Mesenchymal stem cell (in vitro differentiated cells and primary cell): Measurements from ENCODE around the gene CCR6.
A peak's percentile ranks its signal among the peaks of the same experiment; 100 is the strongest.

ENCODE experiments used
- DNase-seq: peaks from one replicate; pipeline ENCODE4 v3.0.0-alpha.2; 2013
- H2AFZ ChIP-seq: one replicate; pipeline ENCODE4 v1.6.1; 2013; ENCODE audit warnings: low read depth, mild to moderate bottlenecking, control low read depth, inconsistent platforms, low read length, moderate library complexity
- H2AK5ac ChIP-seq: 2 replicates; pipeline ENCODE4 v1.6.1; 2013; ENCODE audit warnings: low read length, moderate library complexity, mild to moderate bottlenecking, inconsistent platforms; ENCODE audit not compliant: severe bottlenecking
- H2BK120ac ChIP-seq: one replicate; pipeline ENCODE4 v1.6.1; 2013; ENCODE audit warnings: low read depth, mild to moderate bottlenecking, inconsistent platforms, low read length, moderate library complexity
- H2BK12ac ChIP-seq, 2 experiments: one replicate each; pipeline ENCODE4 v1.6.1; 2013; ENCODE audit warnings: inconsistent platforms in 2 of 2, low read length in 2 of 2, mild to moderate bottlenecking in 2 of 2, moderate library complexity in 2 of 2, control low read depth in 1 of 2
- H2BK15ac ChIP-seq: one replicate; pipeline ENCODE4 v1.6.1; 2013; ENCODE audit warnings: mild to moderate bottlenecking, low read depth, inconsistent platforms; ENCODE audit not compliant: poor library complexity, severe bottlenecking
- H2BK5ac ChIP-seq: 2 replicates; pipeline ENCODE4 v1.6.1; 2013; ENCODE audit warnings: low read depth, mild to moderate bottlenecking, low read length, control low read depth, inconsistent platforms; ENCODE audit not compliant: poor library complexity, severe bottlenecking
- H3K14ac ChIP-seq, 2 experiments: one replicate each; pipeline ENCODE4 v1.6.1; 2013; ENCODE audit warnings: inconsistent platforms in 2 of 2, low read length in 2 of 2, control low read depth in 1 of 2, mild to moderate bottlenecking in 1 of 2, moderate library complexity in 1 of 2
- H3K18ac ChIP-seq, 2 experiments: one replicate each; pipeline ENCODE4 v1.6.1; 2013; ENCODE audit warnings: inconsistent platforms in 2 of 2, low read length in 2 of 2, control low read depth in 1 of 2, low read depth in 1 of 2, mild to moderate bottlenecking in 1 of 2
- H3K23ac ChIP-seq, 2 experiments: one replicate each; pipeline ENCODE4 v1.6.1; 2013; ENCODE audit warnings: inconsistent platforms in 2 of 2, low read length in 2 of 2, mild to moderate bottlenecking in 2 of 2, moderate library complexity in 2 of 2, control low read depth in 1 of 2
- H3K27ac ChIP-seq: 2 replicates; pipeline ENCODE4 v1.5.1; 2013; ENCODE audit warnings: mild to moderate bottlenecking, moderate library complexity, low read length, control low read depth, inconsistent platforms; ENCODE audit not compliant: poor library complexity, severe bottlenecking
- H3K27me3 ChIP-seq, 2 experiments: 2 replicates each; pipeline versions ENCODE4 v1.6.1 to v1.7.0; 2013; ENCODE audit warnings: low read length in 2 of 2, mild to moderate bottlenecking in 2 of 2, moderate library complexity in 2 of 2, control low read depth in 1 of 2, inconsistent platforms in 1 of 2; ENCODE audit not compliant: control insufficient read depth in 1 of 2, insufficient read depth in 1 of 2
- H3K36me3 ChIP-seq, 2 experiments: 2 replicates each; pipeline versions ENCODE4 v1.6.1 to v1.7.0; 2013; ENCODE audit warnings: low read length in 2 of 2, control low read depth in 1 of 2, inconsistent platforms in 1 of 2, low read depth in 1 of 2, mild to moderate bottlenecking in 1 of 2; ENCODE audit not compliant: insufficient read depth in 2 of 2, control insufficient read depth in 1 of 2
- H3K4ac ChIP-seq, 2 experiments: one replicate each; pipeline ENCODE4 v1.6.1; 2013; ENCODE audit warnings: inconsistent platforms in 2 of 2, low read length in 2 of 2, mild to moderate bottlenecking in 2 of 2, moderate library complexity in 2 of 2, control low read depth in 1 of 2, low read depth in 1 of 2
- H3K4me1 ChIP-seq: 2 replicates; pipeline ENCODE4 v1.6.1; 2013; ENCODE audit warnings: low read depth, low read length, control low read depth; ENCODE audit not compliant: control insufficient read depth, insufficient read depth
- H3K4me2 ChIP-seq: 2 replicates; pipeline ENCODE4 v1.6.1; 2013; ENCODE audit warnings: low read length, mild to moderate bottlenecking, inconsistent platforms; ENCODE audit not compliant: poor library complexity, severe bottlenecking
- H3K4me3 ChIP-seq, 2 experiments: 2 replicates each; pipeline versions ENCODE4 v1.5.1 to v1.7.0; 2013; ENCODE audit warnings: low read length in 2 of 2, mild to moderate bottlenecking in 2 of 2, control low read depth in 1 of 2, low read depth in 1 of 2; ENCODE audit not compliant: insufficient read depth in 1 of 2
- H3K79me1 ChIP-seq: replicated peaks from 2 replicates; pipeline ENCODE4 v1.6.1; 2013; ENCODE audit warnings: mild to moderate bottlenecking, control low read depth, low read length, inconsistent platforms; ENCODE audit not compliant: poor library complexity, severe bottlenecking
- H3K9ac ChIP-seq: 2 replicates; pipeline ENCODE4 v1.7.0; 2013; ENCODE audit warnings: mild to moderate bottlenecking, low read length, moderate library complexity
- H3K9me3 ChIP-seq: 2 replicates; pipeline ENCODE4 v1.7.0; 2013; ENCODE audit warnings: mild to moderate bottlenecking, low read length; ENCODE audit not compliant: control insufficient read depth
- H4K8ac ChIP-seq: one replicate; pipeline ENCODE4 v1.6.1; 2013; ENCODE audit warnings: inconsistent platforms, mild to moderate bottlenecking, low read length, moderate library complexity
- H4K91ac ChIP-seq: one replicate; pipeline ENCODE4 v1.6.1; 2013; ENCODE audit warnings: mild to moderate bottlenecking, low read length, inconsistent platforms
- WGBS: methylation state at CpG from one replicate; pipeline ENCODE4 v1.1.7; 2013; ENCODE audit warnings: mixed read lengths; 5-methylcytosine and 5-hydroxymethylcytosine counted together

CCR6 gene

DNA sequence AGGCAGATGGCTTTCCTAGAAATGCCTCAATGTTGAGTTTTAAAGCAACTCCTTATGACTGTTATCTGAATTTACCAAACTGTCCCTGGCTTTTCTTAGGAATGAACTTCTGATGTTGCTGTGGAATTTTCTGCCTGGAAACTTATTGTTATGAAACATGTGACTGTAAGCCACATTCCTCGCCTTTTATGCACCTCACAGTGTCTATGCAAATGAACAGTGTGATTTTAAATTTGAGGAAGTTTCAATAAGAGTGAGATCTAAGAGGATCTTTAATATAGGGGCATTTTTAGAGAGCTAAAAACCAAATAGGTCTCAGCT lies 2.4 kb upstream of the CCR6 start:
- Histone ChIP-seq H3K36me3 (no peaks in the 10 kb centered on the region), H3K4me1 (no peaks in the 10 kb centered on the region), H3K4me2 (no peak overlapping the region), H2AFZ (no peak overlapping the region), H3K4ac (no peak overlapping the region), H3K27ac (no peak overlapping the region), H2AK5ac (no peak overlapping the region), H3K79me1 (no peaks in the 10 kb centered on the region), H2BK120ac (no peak overlapping the region), H3K9ac (no peak overlapping the region), H2BK15ac (no peak overlapping the region), H3K27me3 (peaks cover 0 to 16% of the 10 kb centered on the region in 2 experiments), H3K23ac (no peak overlapping the region), H2BK5ac (no peak overlapping the region), H4K91ac (no peak overlapping the region), H3K14ac (no peak overlapping the region), H3K18ac (no peak overlapping the region), H2BK12ac (no peak overlapping the region), H4K8ac (no peak overlapping the region), H3K9me3 (no peaks in the 10 kb centered on the region), H3K4me3 (no peak overlapping the region)
- WGBS = 100% methylated on average over 1 of the region's 1 CpG
- no peak for DNase-seq

DNA sequence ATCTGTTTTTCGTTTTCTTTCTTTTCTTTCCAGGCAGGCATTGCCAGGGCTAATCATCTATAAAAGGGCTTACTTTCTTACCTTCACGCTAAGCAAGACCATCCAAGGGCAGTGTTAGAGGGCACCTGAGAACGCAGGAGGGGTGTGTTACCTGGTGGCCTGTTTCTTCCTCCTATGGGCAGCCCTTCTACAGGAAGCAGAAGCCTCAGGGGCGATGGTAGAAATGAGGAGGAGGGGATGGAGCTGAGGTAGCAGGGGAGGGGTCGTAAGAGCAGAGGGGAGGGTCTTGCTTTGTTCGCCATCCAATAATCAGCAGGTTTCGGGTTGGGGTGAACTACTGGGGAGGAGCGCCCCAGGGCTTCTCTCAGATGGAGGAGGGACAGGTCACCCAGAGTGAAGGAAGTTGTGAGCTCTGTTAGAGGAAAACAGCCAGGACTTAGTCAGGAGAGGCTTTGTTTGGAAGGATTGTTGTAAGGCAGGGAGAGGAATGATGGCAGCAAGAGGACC lies 1.5 kb upstream of the CCR6 start:
- H3K4me2 ChIP-seq = no peak overlapping the region
- no peak overlapping the region for H2BK120ac ChIP-seq
- H3K18ac ChIP-seq = no peak overlapping the region
- no peak overlapping the region for H4K91ac ChIP-seq
- DNase-seq = no peak
- no peak overlapping the region for H3K27ac ChIP-seq
- H2BK12ac ChIP-seq = no peak overlapping the region
- no peak overlapping the region for H2AFZ ChIP-seq
- H3K14ac ChIP-seq = no peak overlapping the region
- H3K4me1 ChIP-seq = no peaks in the 10 kb centered on the region
- H3K27me3 ChIP-seq = peaks cover 0 to 8% of the 10 kb centered on the region in 2 experiments
- H2BK15ac ChIP-seq = no peak overlapping the region
- no peaks in the 10 kb centered on the region for H3K79me1 ChIP-seq
- WGBS = 81% methylated on average over 8 of the region's 8 CpGs
- H3K36me3 ChIP-seq = no peaks in the 10 kb centered on the region
- no peaks in the 10 kb centered on the region for H3K9me3 ChIP-seq
- no peak overlapping the region for H3K4ac ChIP-seq
- H3K23ac ChIP-seq = no peak overlapping the region
- H3K9ac ChIP-seq = no peak overlapping the region
- no peak overlapping the region for H2AK5ac ChIP-seq
- H4K8ac ChIP-seq = no peak overlapping the region
- H3K4me3 ChIP-seq = no peak overlapping the region
- no peak overlapping the region for H2BK5ac ChIP-seq

DNA sequence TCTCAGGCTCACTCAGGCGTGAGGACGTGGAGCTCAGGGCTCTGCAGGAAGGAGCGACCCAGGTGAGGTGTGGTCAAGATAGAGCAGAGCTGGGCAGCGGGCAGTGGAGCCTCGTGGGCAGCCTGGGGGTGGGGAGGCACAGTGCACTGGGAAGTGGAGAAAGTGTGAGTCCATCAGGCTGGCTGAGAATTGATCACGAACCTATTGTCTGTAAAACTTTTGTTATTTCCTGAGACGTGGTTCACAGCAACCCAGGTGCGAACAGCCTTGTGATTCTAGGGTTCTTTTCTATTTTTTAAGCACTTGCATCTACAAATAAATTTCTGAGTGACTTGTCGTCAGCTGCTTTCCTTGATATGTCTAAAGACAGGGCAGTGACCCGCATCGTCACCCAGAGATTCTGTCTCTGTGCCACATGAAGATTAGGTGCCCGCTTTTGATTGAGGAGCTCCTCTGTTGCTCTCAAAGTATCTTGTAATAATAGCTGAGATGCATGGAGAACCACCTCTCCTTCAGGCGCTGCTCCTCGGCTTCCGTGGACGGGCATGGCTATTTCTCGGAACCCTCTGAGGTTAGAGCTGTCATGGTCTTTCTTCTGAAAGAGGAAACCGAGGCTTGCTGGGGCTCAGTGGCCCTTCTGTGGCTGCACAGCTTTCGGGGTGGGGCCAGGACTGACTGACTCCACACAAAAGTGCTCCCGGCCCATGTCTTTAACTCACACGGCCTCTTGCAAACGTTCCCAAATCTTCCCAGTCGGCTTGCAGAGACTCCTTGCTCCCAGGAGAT lies 662 bp upstream of the CCR6 start:
- no peak overlapping the region for H3K9ac ChIP-seq
- no peak overlapping the region for H4K91ac ChIP-seq
- no peak overlapping the region for H2BK12ac ChIP-seq
- no peak overlapping the region for H3K27ac ChIP-seq
- no peak overlapping the region for H3K4ac ChIP-seq
- no peak overlapping the region for H3K4me2 ChIP-seq
- WGBS = 88% methylated on average over 22 of the region's 23 CpGs
- H3K18ac ChIP-seq = no peak overlapping the region
- no peak overlapping the region for H2AFZ ChIP-seq
- no peaks in the 10 kb centered on the region for H3K36me3 ChIP-seq
- no peak overlapping the region for H2AK5ac ChIP-seq
- no peak overlapping the region for H4K8ac ChIP-seq
- H3K27me3 ChIP-seq = no peaks in the 10 kb centered on the region
- no peak overlapping the region for H2BK5ac ChIP-seq
- H3K23ac ChIP-seq = no peak overlapping the region
- H3K4me3 ChIP-seq = no peak overlapping the region
- no peak for DNase-seq
- H3K9me3 ChIP-seq = no peaks in the 10 kb centered on the region
- no peak overlapping the region for H2BK120ac ChIP-seq
- no peak overlapping the region for H3K14ac ChIP-seq
- no peak overlapping the region for H2BK15ac ChIP-seq
- H3K79me1 ChIP-seq = no peaks in the 10 kb centered on the region
- no peaks in the 10 kb centered on the region for H3K4me1 ChIP-seq

DNA sequence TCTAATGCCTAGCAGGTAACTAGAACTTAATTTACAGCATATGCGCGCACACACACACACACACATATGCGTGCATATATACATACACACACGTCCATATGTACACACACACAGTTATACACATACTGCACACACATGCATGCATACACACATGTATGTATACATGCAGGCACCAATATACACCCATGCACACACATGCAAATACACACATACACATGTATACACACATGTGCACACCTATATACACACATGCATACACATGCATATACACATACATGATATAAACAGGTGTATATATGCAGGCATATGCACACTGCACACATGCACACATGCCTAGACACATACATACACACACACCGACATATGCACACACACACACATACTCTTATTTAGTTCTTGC lies 1.9 kb downstream of the CCR6 start:
- no peak overlapping the region for H2BK120ac ChIP-seq
- no peak overlapping the region for H4K91ac ChIP-seq
- H4K8ac ChIP-seq = no peak overlapping the region
- no peak overlapping the region for H3K27ac ChIP-seq
- H3K14ac ChIP-seq = peak overlapping the region in 1 of 2 experiments; percentile 77
- H3K9me3 ChIP-seq = no peaks in the 10 kb centered on the region
- H2AFZ ChIP-seq = no peak overlapping the region
- no peaks in the 10 kb centered on the region for H3K79me1 ChIP-seq
- no peak overlapping the region for H2BK5ac ChIP-seq
- no peak overlapping the region for H3K23ac ChIP-seq
- H2BK12ac ChIP-seq = no peak overlapping the region
- 83% methylated on average over 5 of the region's 5 CpGs for WGBS
- H2AK5ac ChIP-seq = no peak overlapping the region
- peaks cover 5% of the 10 kb centered on the region for H3K4me1 ChIP-seq
- H3K4me2 ChIP-seq = no peak overlapping the region
- no peak overlapping the region for H3K18ac ChIP-seq
- no peak overlapping the region for H3K4me3 ChIP-seq
- no peaks in the 10 kb centered on the region for H3K27me3 ChIP-seq
- no peak for DNase-seq
- H3K9ac ChIP-seq = no peak overlapping the region
- no peak overlapping the region for H3K4ac ChIP-seq
- no peak overlapping the region for H2BK15ac ChIP-seq
- no peaks in the 10 kb centered on the region for H3K36me3 ChIP-seq
